GM21619 (cell line): ENCODE measurements around the gene PYGO2.

Experiments used
- ATAC-seq: cut with Tn5 transposase; IDR thresholded peaks from one replicate; pipeline ENCODE4 v1.9.1; 2021; ENCODE audit not compliant: unreplicated experiment

The PYGO2 gene

GRCh38 chr1:154961207-154962155 lies at the start of gene PYGO2:
Gene PYGO2, minus strand, starts transcription at chr1:154961782. Its CDS starts 206 bp downstream, at chr1:154961576.
- peak; percentile 67 for ATAC-seq

GRCh38 chr1:155011004-155011416 lies 49.4 kb upstream of the PYGO2 start:
- no peak for ATAC-seq

GRCh38 chr1:155010211-155010918 lies 48.8 kb upstream of the PYGO2 start:
- ATAC-seq: no peak

GRCh38 chr1:155009742-155010141 lies 48.2 kb upstream of the PYGO2 start:
- ATAC-seq: no peak

GRCh38 chr1:155009221-155009711 lies 47.7 kb upstream of the PYGO2 start:
- no peak for ATAC-seq

GRCh38 chr1:155008015-155008941 lies 46.7 kb upstream of the PYGO2 start:
- no peak for ATAC-seq

GRCh38 chr1:155007251-155007828 lies 45.8 kb upstream of the PYGO2 start:
- ATAC-seq: no peak

GRCh38 chr1:155006601-155007101 lies 45.1 kb upstream of the PYGO2 start:
- ATAC-seq: no peak

- ATAC-seq: no peak
Measured at GRCh38 chr1:155005076-155006011, 43.8 kb upstream of the PYGO2 start.

GRCh38 chr1:155004352-155005075 lies 42.9 kb upstream of the PYGO2 start:
- ATAC-seq: no peak

GRCh38 chr1:155003766-155004351 lies 42.3 kb upstream of the PYGO2 start:
- ATAC-seq: no peak

- no peak for ATAC-seq
Measured at GRCh38 chr1:155003227-155003765, 41.7 kb upstream of the PYGO2 start.

GRCh38 chr1:155002464-155003226 lies 41.1 kb upstream of the PYGO2 start, which contains the start of gene ZBTB7B:
Gene ZBTB7B, plus strand, starts transcription at chr1:155002802. Its CDS starts 11,859 bp downstream, at chr1:155014661.
- no peak for ATAC-seq

GRCh38 chr1:155001675-155002463 lies 40.3 kb upstream of the PYGO2 start:
- ATAC-seq: peak; percentile 44

- no peak for ATAC-seq
Measured at GRCh38 chr1:155001425-155001674, 39.8 kb upstream of the PYGO2 start.

- ATAC-seq: peak; percentile 36
Measured at GRCh38 chr1:155000726-155001424, 39.3 kb upstream of the PYGO2 start.
